Thymus (tissue), 11 donors: ENCODE measurements around the gene KBTBD12. TPM values are rescaled to one million over a fixed set of nuclear protein-coding genes. Genes with fewer than 3 reads are reported as not detected.
"Not testable (repeated sequence)": the region's sequence is repeated elsewhere in the genome, so short reads cannot be mapped to it uniquely, and the experiment has no call there.

ENCODE experiments used
- DNase-seq, 9 donors: peaks; one replicate each; pipeline ENCODE4 v3.0.0-alpha.2; 2013; ENCODE audit warnings: low spot score in 9 of 9, low read depth in 6 of 9, missing footprints in 1 of 9
- H3K27ac ChIP-seq, 2 donors: one replicate each; pipeline ENCODE4 v1.5.1; 2013; ENCODE audit warnings: control low read depth in 1 of 2, low read depth in 1 of 2, low read length in 1 of 2, mild to moderate bottlenecking in 1 of 2, moderate library complexity in 1 of 2
- H3K27me3 ChIP-seq, 2 donors: one replicate each; pipeline ENCODE4 v1.5.1; 2013; ENCODE audit warnings: low read length in 1 of 2; ENCODE audit not compliant: control insufficient read depth in 2 of 2, insufficient read depth in 1 of 2
- H3K36me3 ChIP-seq, 2 donors: one replicate each; pipeline ENCODE4 v1.5.1; 2013; ENCODE audit warnings: low read length in 1 of 2, mild to moderate bottlenecking in 1 of 2, moderate library complexity in 1 of 2; ENCODE audit not compliant: control insufficient read depth in 2 of 2, insufficient read depth in 2 of 2
- H3K4me1 ChIP-seq, 2 donors: one replicate each; pipeline ENCODE4 v1.5.1; 2013; ENCODE audit warnings: low read length in 2 of 2; ENCODE audit not compliant: control insufficient read depth in 2 of 2, insufficient read depth in 2 of 2
- H3K4me3 ChIP-seq, 2 donors: one replicate each; pipeline ENCODE4 v1.5.1; 2013; ENCODE audit warnings: low read length in 2 of 2, control low read depth in 1 of 2, mild to moderate bottlenecking in 1 of 2
- H3K9me3 ChIP-seq, 2 donors: one replicate each; pipeline ENCODE4 v1.5.1; 2013; ENCODE audit warnings: low read length in 1 of 2, mild to moderate bottlenecking in 1 of 2; ENCODE audit not compliant: control insufficient read depth in 2 of 2, insufficient read depth in 1 of 2
- WGBS: extraction: QIAGEN DNeasy Blood & Tissue Kit; methylation state at CpG from one replicate; pipeline ENCODE4 v1.1.7; 2013; 5-methylcytosine and 5-hydroxymethylcytosine counted together
- polyA plus RNA-seq: library from polyadenylated mRNA; stranded (reverse); fragments of 200-250 nt; gene quantifications from one replicate; pipeline ENCODE4 v1.2.3, GENCODE V29; 2013
- total RNA-seq: library from RNA; stranded (reverse); fragments of 120-200 nt; gene quantifications from one replicate; pipeline ENCODE4 v1.2.4, GENCODE V29; 2013
- donor health status: healthy.

The KBTBD12 gene
- total and polyA plus RNA-seq, 2 donors, result 0.07 to 0.42 TPM

- H3K36me3 ChIP-seq, result no peaks in the 10 kb centered on the region
- no peak for DNase-seq
These were observed 28.1 kb upstream of the KBTBD12 start for GRCh38 chr3:127886956-127887231.

DNA sequence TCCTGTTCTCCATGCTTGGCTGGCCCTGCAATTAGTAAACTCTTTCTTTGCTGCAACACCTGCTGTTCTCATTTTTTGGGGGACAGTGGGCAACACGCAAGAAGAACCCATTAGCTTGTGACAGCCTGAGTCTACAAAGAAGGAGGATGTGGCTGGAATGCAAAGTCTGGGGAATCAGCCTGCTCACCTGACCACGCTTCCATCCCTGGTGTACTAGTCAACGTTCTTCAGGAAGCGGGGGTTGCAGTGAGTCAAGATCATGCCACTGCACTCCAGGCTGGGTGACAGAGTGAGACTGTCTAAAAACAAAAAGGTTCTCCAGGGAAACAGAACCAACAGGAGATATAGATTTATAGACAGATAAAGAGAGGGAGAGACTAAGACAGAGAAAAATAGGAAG lies 27.7 kb upstream of the KBTBD12 start:
- Histone ChIP-seq H3K4me1 (no peaks in the 10 kb centered on the region), H3K27ac (no peak overlapping the region), H3K27me3 (no peaks in the 10 kb centered on the region), H3K9me3 (peaks cover 0 to 10% of the 10 kb centered on the region in 2 donors), H3K36me3 (no peaks in the 10 kb centered on the region), H3K4me3 (no peak overlapping the region)
- no peak for DNase-seq
- WGBS, result 46% methylated on average over 4 of the region's 4 CpGs

More at GRCh38 chr3:127886956-127887231, 28.1 kb upstream of the KBTBD12 start:
- H3K27ac ChIP-seq, result no peak overlapping the region
- H3K9me3 ChIP-seq, result peaks cover 0 to 10% of the 10 kb centered on the region in 2 donors
- no peaks in the 10 kb centered on the region for H3K4me1 ChIP-seq
- no peak overlapping the region for H3K4me3 ChIP-seq
- no peaks in the 10 kb centered on the region for H3K27me3 ChIP-seq

GRCh38 chr3:127888156-127888555 lies 26.9 kb upstream of the KBTBD12 start:
- Histone ChIP-seq H3K4me3 (no peak overlapping the region), H3K27ac (no peak overlapping the region), H3K9me3 (peaks cover 0 to 10% of the 10 kb centered on the region in 2 donors), H3K27me3 (no peaks in the 10 kb centered on the region), H3K4me1 (no peaks in the 10 kb centered on the region), H3K36me3 (no peaks in the 10 kb centered on the region)
- 97% methylated on average over 4 of the region's 4 CpGs for WGBS
- no peak for DNase-seq

GRCh38 chr3:127888564-127889107 lies 26.4 kb upstream of the KBTBD12 start:
- H3K4me3 ChIP-seq, result no peak overlapping the region
- no peaks in the 10 kb centered on the region for H3K27me3 ChIP-seq
- H3K27ac ChIP-seq, result no peak overlapping the region
- 95% methylated on average over 8 of the region's 8 CpGs for WGBS
- no peaks in the 10 kb centered on the region for H3K4me1 ChIP-seq
- H3K9me3 ChIP-seq, result peaks cover 0 to 10% of the 10 kb centered on the region in 2 donors
- no peak for DNase-seq
- H3K36me3 ChIP-seq, result no peaks in the 10 kb centered on the region

- Histone ChIP-seq H3K4me3 (no peak overlapping the region), H3K27ac (no peak overlapping the region), H3K36me3 (no peaks in the 10 kb centered on the region), H3K27me3 (no peaks in the 10 kb centered on the region), H3K4me1 (no peaks in the 10 kb centered on the region), H3K9me3 (peaks cover 0 to 10% of the 10 kb centered on the region in 2 donors)
- WGBS, result 95% methylated on average over 1 of the region's 1 CpG
- no peak for DNase-seq
These were observed 25.6 kb upstream of the KBTBD12 start for GRCh38 chr3:127889461-127889863.

GRCh38 chr3:127889976-127890650 lies 24.9 kb upstream of the KBTBD12 start:
- Histone ChIP-seq H3K36me3 (no peaks in the 10 kb centered on the region), H3K9me3 (peaks cover 0 to 10% of the 10 kb centered on the region in 2 donors), H3K4me3 (no peak overlapping the region), H3K4me1 (no peaks in the 10 kb centered on the region), H3K27ac (no peak overlapping the region), H3K27me3 (no peaks in the 10 kb centered on the region)
- DNase-seq, result no peak
- 98% methylated on average over 3 of the region's 3 CpGs for WGBS

DNA sequence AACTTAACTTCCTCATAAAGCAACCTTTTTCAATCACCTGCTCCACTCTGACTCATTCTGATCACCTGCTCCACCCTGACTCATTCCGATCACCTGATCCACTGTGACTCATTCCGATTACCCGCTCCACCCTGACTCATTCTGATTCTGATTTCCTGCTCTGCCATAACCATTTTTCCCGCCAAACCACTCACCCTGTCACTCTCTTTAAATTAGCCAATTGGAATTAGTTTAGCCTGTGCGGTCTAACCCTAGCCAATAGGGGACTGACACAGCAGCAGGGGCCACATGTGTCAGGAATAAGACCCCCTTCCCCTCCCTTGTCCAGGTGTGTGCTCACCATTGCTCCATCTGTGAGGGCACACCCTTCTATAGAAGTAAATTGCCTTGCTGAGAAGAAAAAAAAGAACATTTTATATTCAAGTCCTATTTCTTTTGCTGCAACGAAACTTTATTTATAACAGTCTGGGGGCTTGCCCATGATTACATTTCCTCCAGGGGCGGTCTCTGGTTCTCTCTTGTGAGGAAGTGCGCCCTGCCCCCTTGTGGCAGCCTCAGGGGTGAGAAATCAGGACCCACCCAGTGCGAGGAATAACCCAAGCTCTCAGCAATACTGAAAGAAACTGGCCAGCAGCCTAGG lies 24.3 kb upstream of the KBTBD12 start:
- DNase-seq, H3K4me3 ChIP-seq, H3K36me3 ChIP-seq, H3K27ac ChIP-seq, H3K9me3 ChIP-seq, H3K4me1 ChIP-seq, H3K27me3 ChIP-seq: not testable (repeated sequence)
- WGBS, result 96% methylated on average over 9 of the region's 9 CpGs

DNA sequence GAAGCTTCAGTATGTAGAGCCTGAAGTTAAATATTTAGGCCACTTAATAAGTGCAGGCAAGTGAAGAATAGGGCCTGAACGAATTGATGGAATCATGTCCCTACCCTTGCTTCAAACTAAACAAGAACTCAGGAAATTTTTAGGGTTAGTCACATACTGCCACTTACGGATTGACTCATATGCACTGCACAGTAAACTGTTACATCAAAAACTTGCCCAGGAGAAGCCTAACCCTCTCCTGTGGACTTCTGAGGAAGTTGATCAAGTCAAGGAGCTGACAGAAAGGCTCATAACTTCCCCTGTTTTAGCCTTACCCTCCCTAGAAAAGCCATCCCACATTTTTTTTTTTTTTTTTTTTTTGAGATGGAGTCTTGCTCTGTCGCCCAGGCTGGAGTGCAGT lies 20.6 kb upstream of the KBTBD12 start:
- Histone ChIP-seq H3K27me3 (no peaks in the 10 kb centered on the region), H3K4me1 (no peaks in the 10 kb centered on the region), H3K4me3 (no peak overlapping the region), H3K9me3 (peaks cover 0 to 10% of the 10 kb centered on the region in 2 donors), H3K27ac (no peak overlapping the region), H3K36me3 (no peaks in the 10 kb centered on the region)
- no peak for DNase-seq
- WGBS, result 90% methylated on average over 3 of the region's 3 CpGs

- no peaks in the 10 kb centered on the region for H3K36me3 ChIP-seq
- H3K27me3 ChIP-seq, result no peaks in the 10 kb centered on the region
- no peak for DNase-seq
- 96% methylated on average over 6 of the region's 6 CpGs for WGBS
- peaks cover 0 to 5% of the 10 kb centered on the region in 2 donors for H3K4me1 ChIP-seq
- H3K27ac ChIP-seq, result no peak overlapping the region
- peaks cover 0 to 1% of the 10 kb centered on the region in 2 donors for H3K9me3 ChIP-seq
- H3K4me3 ChIP-seq, result no peak overlapping the region
These were observed 15.8 kb upstream of the KBTBD12 start for GRCh38 chr3:127899200-127899599.
